NCI-H526 (cell line): ENCODE results near the gene MARK3.
A peak's percentile ranks its signal among the peaks of the same experiment; 100 is the strongest.

Experiments used
- DNase-seq, 2 experiments: peaks; one replicate each; lab custom pipeline; 2025; lab: John Stamatoyannopoulos, UW

MARK3 gene

DNA sequence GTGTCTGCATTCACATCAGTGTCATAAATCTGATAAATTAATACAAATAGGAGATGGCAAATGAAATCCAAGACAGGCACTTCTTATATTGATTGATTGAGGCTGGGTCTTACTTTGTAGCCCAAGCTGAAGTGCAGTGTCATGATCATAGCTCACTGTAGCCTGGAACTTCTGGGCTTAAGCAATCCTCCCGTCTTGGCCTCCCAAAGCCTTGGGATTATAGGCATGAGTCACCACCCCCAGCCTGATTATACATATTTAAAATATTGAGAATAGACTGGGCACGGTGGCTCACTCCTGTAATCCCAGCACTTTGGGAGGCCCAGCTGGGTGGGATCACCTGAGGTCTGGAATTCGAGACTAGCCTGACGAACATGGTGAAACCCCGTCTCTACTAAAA is 51.3 kb downstream of the MARK3 start:
- DNase-seq = no peak

DNA sequence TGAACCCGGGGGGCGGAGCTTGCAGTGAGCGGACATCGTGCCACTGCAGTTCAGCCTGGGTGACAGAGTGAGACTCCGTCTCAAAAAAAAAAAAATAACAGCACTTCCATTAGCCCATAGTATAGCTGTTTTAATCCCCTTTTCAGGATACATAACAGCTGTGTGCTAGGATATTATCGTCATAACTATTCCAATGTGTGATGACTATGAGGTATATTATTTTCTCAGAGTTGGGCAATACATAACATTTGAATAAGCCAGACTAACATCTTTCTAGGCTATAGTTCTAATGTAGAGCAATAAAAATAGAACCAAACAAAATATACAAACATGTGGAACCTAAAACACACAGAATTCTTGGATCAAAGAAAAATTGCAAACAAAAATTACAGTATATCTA is 57.1 kb downstream of the MARK3 start:
- no peak for DNase-seq

DNA sequence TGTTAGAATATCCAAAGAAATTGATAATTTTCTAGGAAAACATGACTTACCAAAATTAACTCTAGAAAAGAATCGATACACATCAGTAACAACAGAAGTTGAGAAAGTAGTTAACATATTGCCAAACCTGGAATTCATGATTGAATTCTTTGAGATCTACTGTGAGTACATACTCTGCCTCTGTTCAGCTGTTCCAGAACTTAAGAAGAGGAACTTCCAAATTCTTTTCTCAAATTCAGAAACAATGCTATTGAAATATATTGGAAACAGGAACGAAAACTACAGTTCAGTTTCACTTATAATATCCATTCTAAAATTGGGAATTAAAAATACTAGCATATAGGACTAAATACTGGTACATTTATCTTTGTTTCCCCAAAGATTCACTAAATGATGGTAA is 57.9 kb downstream of the MARK3 start:
- DNase-seq = no peak

GRCh38 chr14:103444837-103445524 is 59.8 kb downstream of the MARK3 start:
- peak in 1 of 2 experiments; percentile 7 for DNase-seq

DNA sequence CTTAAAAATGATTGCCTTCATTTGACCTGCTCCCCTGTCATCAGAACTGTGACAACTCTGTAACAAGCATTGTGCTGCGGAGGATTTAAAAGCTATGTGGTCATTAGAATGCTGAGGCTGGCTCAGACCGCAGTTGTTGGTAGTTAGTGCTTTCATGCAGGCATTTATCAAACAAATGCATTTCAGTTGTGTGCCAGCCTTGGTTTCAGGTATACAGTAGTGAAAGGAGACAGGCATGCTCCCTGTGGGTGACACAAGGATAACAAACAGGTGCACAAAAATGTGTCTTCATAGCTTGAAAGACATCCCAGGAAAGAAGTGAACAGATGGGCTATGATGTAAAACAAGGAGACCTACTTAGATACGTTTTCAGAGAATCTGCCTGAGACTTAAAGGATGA is 60.6 kb downstream of the MARK3 start:
- DNase-seq = no peak

- DNase-seq = no peak
Observed at GRCh38 chr14:103448097-103448496, 62.9 kb downstream of the MARK3 start.

GRCh38 chr14:103449634-103450161 is 64.5 kb downstream of the MARK3 start:
- DNase-seq = no peak

DNA sequence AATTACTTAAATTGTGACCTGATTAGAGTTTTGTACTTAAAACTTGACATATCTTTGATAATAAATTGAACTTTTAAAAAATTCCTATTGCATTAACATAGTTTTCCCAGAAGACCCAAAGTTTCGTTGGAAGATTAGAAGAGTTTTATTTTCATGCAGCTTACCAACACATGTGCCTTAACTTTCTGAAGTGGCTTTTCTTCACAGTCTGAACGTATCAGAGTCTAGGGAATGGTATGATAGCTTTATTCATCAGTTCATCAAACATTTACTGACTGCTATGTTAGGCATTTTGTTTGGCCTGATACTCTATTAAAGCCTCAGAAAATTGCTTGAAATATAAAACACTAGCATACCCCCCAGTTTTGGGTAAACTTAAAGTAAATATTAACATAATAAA is 65.2 kb downstream of the MARK3 start:
- DNase-seq = no peak

DNA sequence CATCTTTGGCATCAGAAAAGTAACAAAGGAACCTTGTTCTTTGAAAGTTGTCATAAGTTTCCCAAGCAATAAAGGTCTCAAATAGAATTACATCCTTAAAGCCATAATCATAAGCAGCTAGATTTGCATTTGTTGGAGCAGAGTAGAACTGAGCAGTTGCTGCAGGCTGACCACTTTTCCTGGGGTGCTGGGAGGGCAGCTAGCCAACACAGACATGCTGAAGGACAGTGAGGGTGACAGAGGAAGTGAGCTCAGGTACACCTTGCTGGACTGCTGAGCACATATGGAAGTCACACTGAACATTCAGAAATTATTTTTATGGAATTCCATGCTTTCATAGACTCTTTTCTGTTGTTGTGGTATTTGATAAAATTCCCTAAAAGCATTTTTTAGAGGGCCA is 66.2 kb downstream of the MARK3 start:
- no peak for DNase-seq

- no peak for DNase-seq
Observed at GRCh38 chr14:103453791-103454190, 68.6 kb downstream of the MARK3 start.

DNA sequence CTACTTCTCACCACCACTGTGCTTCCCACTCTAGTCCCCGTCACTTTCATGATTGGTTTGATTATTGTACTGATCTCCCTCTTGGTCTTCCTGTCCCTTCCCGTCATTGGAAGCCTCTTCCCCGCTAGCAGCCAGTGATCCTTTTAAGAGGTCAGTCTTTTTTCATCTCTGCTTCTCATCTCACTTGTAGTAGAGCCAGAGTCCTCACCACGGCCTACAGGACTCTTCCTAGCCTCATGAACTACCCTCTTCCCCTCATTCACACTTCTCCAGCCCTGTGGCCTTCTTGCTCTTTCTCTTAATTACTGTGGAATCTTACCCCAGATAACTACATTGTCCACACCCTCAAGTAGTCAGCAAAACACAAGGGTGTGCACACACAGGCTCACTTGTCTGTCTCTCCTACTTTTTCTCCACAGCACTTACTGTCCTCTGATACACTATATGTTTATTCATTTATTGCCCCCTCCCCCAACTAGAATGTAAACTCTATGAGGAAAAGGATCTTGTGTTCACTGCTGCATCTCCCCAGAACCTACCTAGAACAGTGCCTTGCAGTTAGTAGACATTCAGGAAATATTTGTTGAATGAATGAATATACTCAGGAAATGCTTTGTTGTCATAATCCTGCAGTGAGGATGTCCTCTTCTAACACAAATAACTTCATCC is 71.1 kb downstream of the MARK3 start:
- no peak for DNase-seq

- no peak for DNase-seq
Observed at GRCh38 chr14:103460415-103460814, 75.2 kb downstream of the MARK3 start.

DNA sequence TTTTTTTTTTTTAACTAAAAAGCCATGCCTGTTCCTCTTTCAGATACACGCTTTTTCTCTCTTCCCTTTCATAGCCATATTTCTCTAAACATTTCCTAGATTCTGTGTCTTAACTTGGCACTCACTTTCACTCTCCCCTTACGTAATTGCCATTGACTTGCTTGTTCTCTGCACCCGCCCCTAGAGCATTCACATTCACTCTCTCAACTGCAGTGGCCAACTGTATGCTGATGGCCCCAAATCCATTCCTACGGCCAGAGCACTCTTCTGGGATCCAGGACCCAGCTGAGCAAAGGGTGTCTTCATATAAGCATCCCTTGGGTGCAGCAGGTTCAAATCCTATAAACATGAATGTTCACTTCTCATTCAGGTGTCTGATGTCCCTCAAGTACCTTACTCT is 77.9 kb downstream of the MARK3 start:
- DNase-seq = no peak

- DNase-seq = no peak
Observed at GRCh38 chr14:103463851-103464250, 78.6 kb downstream of the MARK3 start.

GRCh38 chr14:103472939-103473338 is 87.7 kb downstream of the MARK3 start:
- DNase-seq = no peak

GRCh38 chr14:103474893-103475292 is 89.7 kb downstream of the MARK3 start:
- DNase-seq = no peak

DNA sequence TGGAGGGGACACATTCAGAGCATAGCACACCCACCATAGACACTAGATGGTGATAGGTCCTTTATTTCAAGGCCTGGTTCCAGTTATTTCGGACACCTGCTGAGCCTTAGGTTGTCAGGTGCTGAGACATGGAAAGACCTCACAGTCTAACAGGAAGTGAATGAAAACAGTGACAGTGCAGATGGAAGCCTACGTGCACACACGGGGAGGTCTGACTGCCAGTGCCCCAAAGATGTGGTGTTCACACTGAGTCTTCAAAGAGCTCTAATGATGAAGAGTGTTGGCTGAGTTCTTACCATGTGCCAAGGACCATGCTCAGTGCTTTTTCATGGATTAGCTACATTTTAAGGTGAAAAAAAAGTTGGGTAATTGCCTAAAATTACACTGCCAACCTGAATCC is 90.8 kb downstream of the MARK3 start:
- no peak for DNase-seq

- no peak for DNase-seq
Observed at GRCh38 chr14:103476631-103477030, 91.4 kb downstream of the MARK3 start.

DNA sequence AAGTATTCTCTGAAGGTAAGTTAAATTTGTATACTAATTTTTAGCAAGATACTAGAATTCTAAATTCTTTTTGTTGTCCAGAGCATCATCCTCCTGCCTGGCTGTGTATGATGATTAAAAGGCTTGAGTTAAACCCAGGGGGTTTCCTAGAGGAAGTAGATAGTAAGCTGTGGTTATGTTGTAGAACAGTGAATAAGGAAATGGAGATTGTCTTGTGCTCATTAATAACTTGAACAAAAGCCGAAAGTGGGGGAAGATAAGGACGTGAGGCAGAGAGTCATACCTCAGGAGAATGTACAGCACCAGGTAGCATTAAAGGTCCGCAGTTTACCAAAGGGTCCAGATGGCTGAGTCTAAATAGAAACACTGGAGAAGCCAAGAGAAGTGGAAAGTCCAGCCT is 95.4 kb downstream of the MARK3 start:
- DNase-seq = no peak

DNA sequence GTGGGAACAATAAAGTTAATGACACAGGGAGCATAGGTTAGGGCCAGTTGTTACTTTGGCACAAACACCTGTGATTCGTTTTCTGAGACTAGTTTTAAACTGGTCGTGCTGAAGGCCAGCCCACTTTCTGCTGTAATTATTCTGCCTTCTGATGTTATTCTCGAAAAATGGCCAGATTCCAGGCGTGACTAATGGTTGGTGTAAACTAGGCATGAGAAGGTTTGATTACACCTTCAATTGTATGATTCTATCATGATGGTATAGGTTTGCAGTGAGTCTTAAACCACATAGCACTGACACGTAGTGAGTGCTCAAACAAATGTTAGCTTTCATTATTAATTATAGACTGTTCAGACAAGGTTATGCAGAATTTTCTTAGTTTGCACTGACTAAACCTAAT is 98.4 kb downstream of the MARK3 start:
- no peak for DNase-seq

DNA sequence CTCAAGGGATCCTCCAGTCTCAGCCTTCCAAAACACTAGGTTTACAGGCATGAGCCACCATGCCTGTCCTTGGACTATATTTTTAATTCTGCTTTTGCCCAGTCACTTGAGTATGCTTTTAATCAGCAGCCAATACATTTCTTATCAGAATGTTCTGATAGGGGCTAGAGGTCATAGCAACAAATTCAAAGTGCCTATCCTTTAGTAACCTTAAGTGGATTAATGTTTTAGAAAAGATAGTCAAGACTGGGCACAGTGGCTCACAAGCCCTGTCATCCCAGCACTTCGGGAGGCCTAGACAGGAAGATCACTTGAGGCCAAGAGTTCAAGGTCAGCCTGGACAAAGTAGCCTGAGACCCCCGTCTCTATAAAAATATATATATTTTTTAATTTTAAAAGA is 100.3 kb downstream of the MARK3 start:
- no peak for DNase-seq

DNA sequence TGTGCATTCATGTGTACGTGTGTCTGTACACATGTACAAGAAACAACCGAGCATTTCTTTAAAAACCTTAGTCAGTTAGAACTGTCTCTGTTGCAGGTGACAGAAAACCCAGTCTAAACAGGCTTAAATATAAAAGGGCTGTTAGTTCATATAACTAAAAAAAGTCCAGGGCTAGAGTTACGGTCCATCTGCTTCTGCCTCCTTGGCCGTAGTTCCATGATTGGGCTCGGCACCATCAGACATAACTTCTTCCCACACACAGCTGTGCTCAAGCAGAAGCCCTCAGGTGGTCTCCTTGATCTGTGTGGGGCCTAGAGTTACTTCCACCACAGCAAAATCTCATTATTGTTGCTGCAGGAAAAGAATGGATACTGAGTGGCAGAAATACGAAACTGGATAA is 102.9 kb downstream of the MARK3 start:
- DNase-seq = no peak

- DNase-seq = no peak
Observed at GRCh38 chr14:103488960-103489359, 103.7 kb downstream of the MARK3 start.

DNA sequence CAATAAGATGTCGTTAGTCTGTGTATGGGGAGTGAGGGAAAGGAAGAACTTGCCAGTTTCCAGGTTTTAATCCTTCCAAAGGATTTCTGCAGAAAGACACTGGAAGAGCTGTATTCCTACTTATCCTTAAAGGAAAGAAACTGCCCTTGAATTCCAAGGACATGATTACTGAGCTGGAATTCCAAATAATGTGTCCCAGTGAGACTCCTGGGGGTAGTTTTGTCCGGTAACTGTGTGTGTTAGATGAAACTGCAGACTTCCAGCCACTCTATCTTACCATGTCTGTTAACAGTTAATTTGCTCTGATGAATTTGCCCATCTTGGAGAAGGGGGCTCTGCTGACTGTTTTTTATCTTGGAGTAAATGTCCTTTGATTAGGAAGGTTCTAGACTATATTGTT is 104.4 kb downstream of the MARK3 start:
- DNase-seq = no peak
